K562 (cell line): ENCODE results near the gene RABL3.

Source experiments
- EZH2 ChIP-seq: IDR thresholded peaks from 2 replicates; pipeline ENCODE4 v1.6.1; 2012; ENCODE audit warnings: low read depth, mild to moderate bottlenecking, inconsistent platforms, low read length, borderline replicate concordance
- PTBP1 ChIP-seq: fragments of 200-400 bp; formaldehyde crosslinking; IDR thresholded peaks from 2 replicates; pipeline ENCODE4 v1.6.1; 2017; ENCODE audit warnings: low read depth, low read length
- SRF ChIP-seq, 2 experiments: fragments of 250-450, 450-650 bp in 1 of 2; sonication (Bioruptor Pico) in 1 of 2; sonication (generic) in 1 of 2; formaldehyde crosslinking; IDR thresholded peaks; 2 replicates each; pipeline versions ENCODE4 v1.5.0 to v1.5.1; 2020 to 2022; ENCODE audit warnings: mild to moderate bottlenecking in 1 of 2, missing genetic modification reagents in 1 of 2
- ZBTB1 ChIP-seq: sonication (generic); formaldehyde crosslinking; IDR thresholded peaks from 2 replicates; pipeline ENCODE4 v1.8.1; 2023; ENCODE audit warnings: missing genetic modification reagents, low read depth, mild to moderate bottlenecking, borderline replicate concordance
- ZNF780A ChIP-seq: fragments of 250-450 bp; sonication (Bioruptor Pico); IDR thresholded peaks from 2 replicates; pipeline ENCODE4 v1.5.0; 2021; ENCODE audit warnings: mild to moderate bottlenecking
- TF ChIP-seq, protein P1 (sequence below), 3 experiments: IDR thresholded peaks in 2 of 3; conservative IDR thresholded peaks in 1 of 3; 2 replicates each; pipeline ENCODE4 v1.5.1; 2011 to 2012; ENCODE audit warnings: low read length in 3 of 3, mild to moderate bottlenecking in 3 of 3, control low read depth in 2 of 3, improper control_type of control experiment in 1 of 3, inconsistent platforms in 1 of 3, low read depth in 1 of 3, mixed read lengths in 1 of 3, moderate library complexity in 1 of 3; ENCODE audit not compliant: insufficient read depth in 2 of 3
- TF ChIP-seq, protein P2 (sequence below): fragments of 250-450 bp; sonication (Bioruptor Pico); IDR thresholded peaks from 2 replicates; pipeline ENCODE4 v1.8.0; 2021; ENCODE audit warnings: mild to moderate bottlenecking, moderate library complexity

DNA sequence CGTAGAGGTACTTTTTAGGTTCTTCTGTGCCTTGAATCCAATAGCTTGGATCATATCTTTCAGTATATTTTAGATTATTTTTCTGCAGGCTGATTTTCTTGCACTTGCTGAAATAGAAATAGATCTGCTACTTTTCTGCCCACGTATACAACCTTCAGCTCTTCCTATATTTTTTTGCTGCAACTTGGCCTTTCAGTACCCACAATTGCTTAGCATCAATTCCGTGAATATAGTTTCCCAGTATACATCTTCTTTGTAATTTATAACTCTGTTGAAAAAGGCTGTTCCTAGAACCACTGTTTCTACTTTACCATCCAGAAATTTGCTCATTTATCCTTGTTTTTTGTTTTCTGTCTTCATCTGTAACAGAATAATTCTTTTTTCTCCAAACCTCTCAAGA, 36.5 kb upstream of the RABL3 start:
- TF ChIP-seq, protein P1, sequence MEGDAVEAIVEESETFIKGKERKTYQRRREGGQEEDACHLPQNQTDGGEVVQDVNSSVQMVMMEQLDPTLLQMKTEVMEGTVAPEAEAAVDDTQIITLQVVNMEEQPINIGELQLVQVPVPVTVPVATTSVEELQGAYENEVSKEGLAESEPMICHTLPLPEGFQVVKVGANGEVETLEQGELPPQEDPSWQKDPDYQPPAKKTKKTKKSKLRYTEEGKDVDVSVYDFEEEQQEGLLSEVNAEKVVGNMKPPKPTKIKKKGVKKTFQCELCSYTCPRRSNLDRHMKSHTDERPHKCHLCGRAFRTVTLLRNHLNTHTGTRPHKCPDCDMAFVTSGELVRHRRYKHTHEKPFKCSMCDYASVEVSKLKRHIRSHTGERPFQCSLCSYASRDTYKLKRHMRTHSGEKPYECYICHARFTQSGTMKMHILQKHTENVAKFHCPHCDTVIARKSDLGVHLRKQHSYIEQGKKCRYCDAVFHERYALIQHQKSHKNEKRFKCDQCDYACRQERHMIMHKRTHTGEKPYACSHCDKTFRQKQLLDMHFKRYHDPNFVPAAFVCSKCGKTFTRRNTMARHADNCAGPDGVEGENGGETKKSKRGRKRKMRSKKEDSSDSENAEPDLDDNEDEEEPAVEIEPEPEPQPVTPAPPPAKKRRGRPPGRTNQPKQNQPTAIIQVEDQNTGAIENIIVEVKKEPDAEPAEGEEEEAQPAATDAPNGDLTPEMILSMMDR (IDR thresholded peaks at IDR 0.05 in 2 of 3, conservative IDR thresholded peaks at IDR 0.05 in 1 of 3; ENCODE audit: insufficient read depth in 2 of 3, low read depth in 1 of 3, low read length in 3 of 3) = no peak
- TF ChIP-seq, protein P2, sequence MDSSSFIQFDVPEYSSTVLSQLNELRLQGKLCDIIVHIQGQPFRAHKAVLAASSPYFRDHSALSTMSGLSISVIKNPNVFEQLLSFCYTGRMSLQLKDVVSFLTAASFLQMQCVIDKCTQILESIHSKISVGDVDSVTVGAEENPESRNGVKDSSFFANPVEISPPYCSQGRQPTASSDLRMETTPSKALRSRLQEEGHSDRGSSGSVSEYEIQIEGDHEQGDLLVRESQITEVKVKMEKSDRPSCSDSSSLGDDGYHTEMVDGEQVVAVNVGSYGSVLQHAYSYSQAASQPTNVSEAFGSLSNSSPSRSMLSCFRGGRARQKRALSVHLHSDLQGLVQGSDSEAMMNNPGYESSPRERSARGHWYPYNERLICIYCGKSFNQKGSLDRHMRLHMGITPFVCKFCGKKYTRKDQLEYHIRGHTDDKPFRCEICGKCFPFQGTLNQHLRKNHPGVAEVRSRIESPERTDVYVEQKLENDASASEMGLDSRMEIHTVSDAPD (CRISPR knock-in tag) = no peak
- TF ChIP-seq SRF (CRISPR knock-in tag; IDR thresholded peaks at IDR 0.05) (no peak), ZBTB1 (CRISPR knock-in tag) (no peak), ZNF780A (CRISPR knock-in tag) (no peak), PTBP1 (no peak), EZH2 (no peak)
